CMK (cell line): ENCODE results near the gene SMYD3.

Experiments
- DNase-seq: peaks from one replicate; pipeline ENCODE4 v3.0.0-alpha.2; 2010; ENCODE audit warnings: low read depth

Gene SMYD3

GRCh38 chr1:245901565-245901964 lies 605.5 kb downstream of the SMYD3 start:
- no peak for DNase-seq

- DNase-seq: no peak
Observed at GRCh38 chr1:245901037-245901436, 606.0 kb downstream of the SMYD3 start.

GRCh38 chr1:245898581-245898980 lies 608.5 kb downstream of the SMYD3 start:
- no peak for DNase-seq

- no peak for DNase-seq
Observed at GRCh38 chr1:245896258-245896657, 610.8 kb downstream of the SMYD3 start.

GRCh38 chr1:245895455-245895959 lies 611.6 kb downstream of the SMYD3 start:
- DNase-seq: no peak

- DNase-seq: no peak
Observed at GRCh38 chr1:245894843-245895242, 612.2 kb downstream of the SMYD3 start.

- no peak for DNase-seq
Observed at GRCh38 chr1:245893025-245893424, 614.1 kb downstream of the SMYD3 start.

GRCh38 chr1:245888809-245889208 lies 618.3 kb downstream of the SMYD3 start:
- no peak for DNase-seq

- DNase-seq: no peak
Observed at GRCh38 chr1:245887829-245888228, 619.2 kb downstream of the SMYD3 start.

- no peak for DNase-seq
Observed at GRCh38 chr1:245881767-245882391, 625.2 kb downstream of the SMYD3 start.

- no peak for DNase-seq
Observed at GRCh38 chr1:245880754-245881403, 626.2 kb downstream of the SMYD3 start.

GRCh38 chr1:245879091-245879490 lies 628.0 kb downstream of the SMYD3 start:
- no peak for DNase-seq

- no peak for DNase-seq
Observed at GRCh38 chr1:245878585-245878984, 628.5 kb downstream of the SMYD3 start.

- no peak for DNase-seq
Observed at GRCh38 chr1:245877976-245878375, 629.1 kb downstream of the SMYD3 start.

- no peak for DNase-seq
Observed at GRCh38 chr1:245876586-245876985, 630.5 kb downstream of the SMYD3 start.

GRCh38 chr1:245875581-245876261 lies 631.4 kb downstream of the SMYD3 start:
- DNase-seq: no peak

- no peak for DNase-seq
Observed at GRCh38 chr1:245874942-245875580, 632.0 kb downstream of the SMYD3 start.

- no peak for DNase-seq
Observed at GRCh38 chr1:245873883-245874671, 633.0 kb downstream of the SMYD3 start.

- no peak for DNase-seq
Observed at GRCh38 chr1:245873068-245873467, 634.0 kb downstream of the SMYD3 start.

- DNase-seq: no peak
Observed at GRCh38 chr1:245872475-245872874, 634.6 kb downstream of the SMYD3 start.

- no peak for DNase-seq
Observed at GRCh38 chr1:245871915-245872314, 635.2 kb downstream of the SMYD3 start.

- no peak for DNase-seq
Observed at GRCh38 chr1:245871191-245871590, 635.9 kb downstream of the SMYD3 start.
